RWPE1 (cell line): ENCODE results near the gene UBE2H.
"Not testable (repeated sequence)": the region's sequence is repeated elsewhere in the genome, so short reads cannot be mapped to it uniquely, and the experiment has no call there.

Experiments
- CTCF ChIA-PET: fragments of 350-600 bp; sonication (Branson Sonifier 250); formaldehyde crosslinking; extraction: SDS; loops from one replicate; lab custom pipeline; 2021; lab: Yijun Ruan, JAX
- POLR2A ChIA-PET: fragments of 400-600 bp; formaldehyde crosslinking; extraction: SDS; loops from one replicate; lab custom pipeline; 2020; ENCODE audit warnings: antibody characterized with exemption; ENCODE audit not compliant: low non-redundant PET; lab: Yijun Ruan, JAX
- DNase-seq: peaks from one replicate; pipeline ENCODE4 v3.0.0; 2012; ENCODE audit warnings: low spot score
- H3K27ac ChIP-seq: fragments of 450-650 bp; 2 replicates; pipeline ENCODE4 v1.5.1; 2017
- CTCF ChIP-seq: fragments of 450-650 bp; conservative IDR thresholded peaks from 2 replicates; pipeline ENCODE4 v1.5.1; 2017; ENCODE audit warnings: low read depth, mild to moderate bottlenecking

Gene UBE2H

GRCh38 chr7:129862682-129863081, 90.1 kb downstream of the UBE2H start:
- no peak overlapping the region for H3K27ac ChIP-seq
- ChIA-PET POLR2A (no interaction called here), CTCF (no interaction called here)
- TF ChIP-seq CTCF, result no peak
- DNase-seq, result no peak

- DNase-seq, POLR2A ChIA-PET: not testable (repeated sequence)
- CTCF ChIA-PET, result interaction anchor here (0.5 kb wide), 1 partner anchor 126 kb away, joined by 3 read pairs; no protein-coding TSS in a partner anchor
- peak overlapping the region; percentile 39; the same call in 1 of the 2 replicates for H3K27ac ChIP-seq
Measured at GRCh38 chr7:129860784-129861183, 92.0 kb downstream of the UBE2H start.

- no peak overlapping the region for H3K27ac ChIP-seq
- POLR2A ChIA-PET, result no interaction called here
- CTCF ChIA-PET, result no interaction called here
- no peak for DNase-seq
- TF ChIP-seq CTCF, result no peak
Measured at GRCh38 chr7:129859183-129859582, 93.6 kb downstream of the UBE2H start.

GRCh38 chr7:129858490-129858889, 94.3 kb downstream of the UBE2H start:
- no peak for DNase-seq
- CTCF ChIA-PET, result no interaction called here
- no peak overlapping the region for H3K27ac ChIP-seq
- TF ChIP-seq CTCF, result no peak
- POLR2A ChIA-PET, result no interaction called here

- DNase-seq, result no peak
- POLR2A ChIA-PET, result no interaction called here
- TF ChIP-seq CTCF, result no peak
- H3K27ac ChIP-seq, result no peak overlapping the region
- CTCF ChIA-PET, result no interaction called here
Measured at GRCh38 chr7:129857313-129857712, 95.4 kb downstream of the UBE2H start.

GRCh38 chr7:129855935-129856717, 96.6 kb downstream of the UBE2H start:
- CTCF ChIA-PET, result no interaction called here
- DNase-seq, result no peak
- H3K27ac ChIP-seq, result peak overlapping the region; percentile 82
- POLR2A ChIA-PET, result no interaction called here
- no peak for TF ChIP-seq CTCF

GRCh38 chr7:129855234-129855673, 97.5 kb downstream of the UBE2H start:
- peak overlapping the region; percentile 82 for H3K27ac ChIP-seq
- DNase-seq, result no peak
- TF ChIP-seq CTCF, result no peak
- ChIA-PET POLR2A (no interaction called here), CTCF (no interaction called here)
